K562 (cell line): ENCODE data around the gene BCL10. TPM values are rescaled to one million over a fixed set of nuclear protein-coding genes. Genes with fewer than 3 reads are reported as not detected.

Experiments
- CEBPZ ChIP-seq: fragments of 150-350 bp; IDR thresholded peaks from 2 replicates; pipeline ENCODE4 v1.6.1; 2014; ENCODE audit warnings: low read depth, mild to moderate bottlenecking, low read length, borderline replicate concordance
- KLF10 ChIP-seq: fragments of 250-450 bp; sonication (Bioruptor Pico); IDR thresholded peaks from 2 replicates; pipeline ENCODE4 v1.6.1; 2021; ENCODE audit warnings: matching md5 sums
- MNT ChIP-seq, 2 experiments: fragments of 450-650 bp; conservative IDR thresholded peaks; 2 replicates each; pipeline ENCODE4 v1.6.1; 2017; ENCODE audit warnings: mild to moderate bottlenecking in 2 of 2, moderate library complexity in 2 of 2
- PATZ1 ChIP-seq: fragments of 250-450 bp; sonication (Bioruptor Pico); IDR thresholded peaks from 2 replicates; pipeline ENCODE4 v1.5.0; 2020; ENCODE audit warnings: mild to moderate bottlenecking, borderline replicate concordance
- POLR2AphosphoS2 ChIP-seq: IDR thresholded peaks from 2 replicates; pipeline ENCODE4 v1.6.1; 2012; ENCODE audit warnings: low read length, improper control_type of control experiment
- RAD51 ChIP-seq: fragments of 450-650 bp; IDR thresholded peaks from 2 replicates; pipeline ENCODE4 v1.7.1; 2016; ENCODE audit warnings: low read depth, mild to moderate bottlenecking, borderline replicate concordance
- RBM14 ChIP-seq: fragments of 200-400 bp; formaldehyde crosslinking; IDR thresholded peaks from 2 replicates; pipeline ENCODE4 v1.6.1; 2018; ENCODE audit warnings: low read depth, mild to moderate bottlenecking, low read length, moderate library complexity, borderline replicate concordance; ENCODE audit not compliant: insufficient read depth
- RBM39 ChIP-seq: fragments of 200-400 bp; formaldehyde crosslinking; optimal IDR thresholded peaks from 2 replicates; pipeline ENCODE3; 2018; ENCODE audit warnings: low read depth, low read length
- REST ChIP-seq, 2 experiments: fragments of 450-650 bp; formaldehyde crosslinking in 1 of 2; IDR thresholded peaks; 2 replicates each; pipeline versions ENCODE4 v1.4.0 to v1.6.1; 2014 to 2020; ENCODE audit warnings: mild to moderate bottlenecking in 2 of 2, borderline replicate concordance in 1 of 2, low read depth in 1 of 2
- THRAP3 ChIP-seq: fragments of 450-650 bp; IDR thresholded peaks from 2 replicates; pipeline ENCODE4 v1.6.1; 2016; ENCODE audit warnings: mild to moderate bottlenecking, inconsistent platforms, borderline replicate concordance
- ZNF23 ChIP-seq: fragments of 250-450 bp; sonication (Bioruptor Pico); IDR thresholded peaks from 2 replicates; pipeline ENCODE4 v1.4.0; 2020; ENCODE audit warnings: mild to moderate bottlenecking
- polyA plus RNA-seq, 8 experiments: library from polyadenylated mRNA; depleted of rRNA in 4 of 8; stranded (reverse) in 5 of 8; unstranded in 3 of 8; fragments of >200 nt; fragmentation: Nextera tagmentation in 2 of 8; fragmentation: Illumina TruSeq in 1 of 8; extraction: Ambion mirVana in 2 of 8; extraction: Trizol in 1 of 8; gene quantifications; 2 replicates each; pipeline versions ENCODE4 v1.2.1 to v1.2.3, GENCODE V29; 2011 to 2014; ENCODE audit warnings: inconsistent platforms in 1 of 8, missing spikeins in 1 of 8
- total RNA-seq, 7 experiments: library from RNA; depleted of rRNA in 6 of 7; stranded (reverse); fragments of >200 nt in 6 of 7; fragmentation: Illumina TruSeq in 2 of 7; extraction: Trizol in 2 of 7; gene quantifications; 2 replicates each; pipeline versions ENCODE4 v1.2.1 to v1.2.3, GENCODE V29; 2011 to 2021; ENCODE audit warnings: low replicate concordance in 1 of 7

Gene BCL10
- total and polyA plus RNA-seq, 9 of the 15 experiments (the other 6 are each of a cell fraction or from before 2014, with no cell fraction given), result 8.0 to 19.4 (median 12.3) TPM

- TF ChIP-seq RBM39, result no peak
- no peak for TF ChIP-seq REST (IDR thresholded peaks at IDR 0.05; ENCODE audit: borderline replicate concordance)
- no peak for TF ChIP-seq REST (CRISPR knock-in tag; IDR thresholded peaks at IDR 0.05; ENCODE audit: low read depth)
- TF ChIP-seq ZNF23 (CRISPR knock-in tag), result no peak
- no peak for TF ChIP-seq PATZ1 (CRISPR knock-in tag)
- no peak for TF ChIP-seq POLR2AphosphoS2
- TF ChIP-seq KLF10 (CRISPR knock-in tag), result no peak
- TF ChIP-seq RBM14, result no peak
- TF ChIP-seq RAD51, result no peak
- no peak for TF ChIP-seq THRAP3
- no peak for TF ChIP-seq CEBPZ
- TF ChIP-seq MNT (conservative IDR thresholded peaks at IDR 0.05), result no peak
Observed at GRCh38 chr1:85279458-85280080, 3.1 kb upstream of the BCL10 start (continued).
